HG02840 (cell line): ENCODE measurements around the gene NTSR2.

Experiments
- ATAC-seq: cut with Tn5 transposase; IDR thresholded peaks from one replicate; pipeline ENCODE4 v1.9.1; 2021; ENCODE audit warnings: mild to moderate bottlenecking, moderate library complexity, moderate number of reproducible peaks; ENCODE audit not compliant: unreplicated experiment, low FRiP score

NTSR2 gene

GRCh38 chr2:11699686-11700670 lies 30.0 kb upstream of the NTSR2 start:
- ATAC-seq: no peak

GRCh38 chr2:11698009-11698922 lies 28.3 kb upstream of the NTSR2 start:
- ATAC-seq: no peak

- no peak for ATAC-seq
These were observed 27.3 kb upstream of the NTSR2 start for GRCh38 chr2:11697103-11697871.

- no peak for ATAC-seq
These were observed 26.7 kb upstream of the NTSR2 start for GRCh38 chr2:11696736-11697102.

GRCh38 chr2:11695576-11695975 lies 25.6 kb upstream of the NTSR2 start:
- ATAC-seq: no peak

GRCh38 chr2:11692966-11693521 lies 23.0 kb upstream of the NTSR2 start:
- peak; percentile 70 for ATAC-seq

- ATAC-seq: no peak
These were observed 21.2 kb upstream of the NTSR2 start for GRCh38 chr2:11691076-11691660.

GRCh38 chr2:11688222-11689069 lies 18.5 kb upstream of the NTSR2 start:
- no peak for ATAC-seq

- ATAC-seq: no peak
These were observed 17.7 kb upstream of the NTSR2 start for GRCh38 chr2:11687736-11688135.

GRCh38 chr2:11685906-11686470 lies 16.0 kb upstream of the NTSR2 start:
- no peak for ATAC-seq

GRCh38 chr2:11684894-11685460 lies 15.0 kb upstream of the NTSR2 start:
- no peak for ATAC-seq

GRCh38 chr2:11683966-11684365 lies 14.0 kb upstream of the NTSR2 start:
- ATAC-seq: no peak

GRCh38 chr2:11683476-11683875 lies 13.5 kb upstream of the NTSR2 start:
- ATAC-seq: no peak

GRCh38 chr2:11682590-11682915 lies 12.6 kb upstream of the NTSR2 start:
- no peak for ATAC-seq

GRCh38 chr2:11681722-11682589 lies 12.0 kb upstream of the NTSR2 start:
- ATAC-seq: no peak

GRCh38 chr2:11680901-11681721 lies 11.1 kb upstream of the NTSR2 start:
- no peak for ATAC-seq
